Measurements from ENCODE around the gene SPECC1L.

- TF ChIP-seq EZH2 (IDR thresholded peaks at IDR 0.05), result no peak
- TF ChIP-seq POLR2AphosphoS5 (IDR thresholded peaks at IDR 0.05; ENCODE audit: borderline replicate concordance, low read depth, low read length), result no peak
These were observed 34.0 kb upstream of the SPECC1L start for GRCh38 chr22:24236656-24237055.
